IMR-90 (cell line): ENCODE data around the gene ZNF786. TPM values are rescaled to one million over a fixed set of nuclear protein-coding genes. Genes with fewer than 3 reads are reported as not detected.

Experiments
- ATAC-seq: fragments of 200-7000 bp; cut with Tn5 transposase; 2 replicates; pipeline ENCODE4 v1.9.1; 2020; ENCODE audit warnings: low read depth, mild to moderate bottlenecking, moderate library complexity
- BruUV-seq: library from RNA; stranded (reverse); fragments of 400-500 nt; replicated peaks from 2 replicates; lab custom pipeline; 2021; lab: Mats Ljungman, UMichigan
- CTCF ChIA-PET: fragments of 300-600 bp; formaldehyde crosslinking; extraction: SDS; loops from one replicate; lab custom pipeline; 2021; ENCODE audit warnings: antibody characterized with exemption; lab: Yijun Ruan, JAX
- POLR2A ChIA-PET: fragments of 300-600 bp; sonication (Branson Sonifier 250); formaldehyde crosslinking; loops from one replicate; lab custom pipeline; 2022; ENCODE audit warnings: antibody characterized with exemption; ENCODE audit not compliant: unreplicated experiment; lab: Charles Lee
- DNase-seq: peaks from one replicate; pipeline ENCODE4 v3.0.0; 2013
- H2AFZ ChIP-seq: replicated peaks from 2 replicates; pipeline ENCODE3; 2013; ENCODE audit warnings: low read length, mild to moderate bottlenecking; ENCODE audit not compliant: poor library complexity
- H2AK5ac ChIP-seq: 2 replicates; pipeline ENCODE4 v1.6.1; 2013; ENCODE audit warnings: low read depth, low read length, inconsistent platforms
- H2AK9ac ChIP-seq: replicated peaks from 2 replicates; pipeline ENCODE3; 2013; ENCODE audit warnings: mild to moderate bottlenecking, low read depth, low read length, moderate library complexity; ENCODE audit not compliant: poor library complexity
- H2BK120ac ChIP-seq: 2 replicates; pipeline ENCODE4 v1.6.1; 2013; ENCODE audit warnings: low read depth, low read length, inconsistent platforms
- H2BK15ac ChIP-seq: 3 replicates; pipeline ENCODE4 v1.6.1; 2013; ENCODE audit warnings: low read depth, low read length, inconsistent platforms
- H2BK20ac ChIP-seq: 2 replicates; pipeline ENCODE4 v1.6.1; 2013; ENCODE audit warnings: low read depth, mild to moderate bottlenecking, inconsistent platforms, low read length, moderate library complexity
- H2BK5ac ChIP-seq: 2 replicates; pipeline ENCODE4 v1.6.1; 2013; ENCODE audit warnings: mild to moderate bottlenecking, low read depth, low read length, inconsistent platforms; ENCODE audit not compliant: poor library complexity, severe bottlenecking
- H3K14ac ChIP-seq: replicated peaks from 2 replicates; pipeline ENCODE4 v1.6.1; 2013; ENCODE audit warnings: low read depth, low read length, inconsistent platforms
- H3K18ac ChIP-seq: 2 replicates; pipeline ENCODE4 v1.6.1; 2013; ENCODE audit warnings: low read depth, low read length, control low read depth
- H3K23ac ChIP-seq: 2 replicates; pipeline ENCODE4 v1.6.1; 2013; ENCODE audit warnings: low read depth, low read length, inconsistent platforms
- H3K27ac ChIP-seq: 2 replicates; pipeline ENCODE4 v1.5.1; 2013; ENCODE audit warnings: mild to moderate bottlenecking, control low read depth, low read length; ENCODE audit not compliant: insufficient read depth
- H3K27me3 ChIP-seq: 2 replicates; pipeline ENCODE4 v1.6.1; 2013; ENCODE audit warnings: low read length; ENCODE audit not compliant: control insufficient read depth, insufficient read depth
- H3K36me3 ChIP-seq: 2 replicates; pipeline ENCODE4 v1.6.1; 2013; ENCODE audit warnings: low read length, mixed read lengths; ENCODE audit not compliant: control insufficient read depth, insufficient read depth
- H3K4ac ChIP-seq: 2 replicates; pipeline ENCODE4 v1.6.1; 2013; ENCODE audit warnings: low read depth, low read length, inconsistent platforms
- H3K4me1 ChIP-seq: 2 replicates; pipeline ENCODE4 v1.6.1; 2013; ENCODE audit warnings: low read length, mixed read lengths; ENCODE audit not compliant: control insufficient read depth, insufficient read depth
- H3K4me2 ChIP-seq: 2 replicates; pipeline ENCODE4 v1.6.1; 2013; ENCODE audit warnings: low read depth, mild to moderate bottlenecking, control low read depth, low read length, moderate library complexity
- H3K4me3 ChIP-seq: 2 replicates; pipeline ENCODE4 v1.5.1; 2013; ENCODE audit warnings: low read depth, mild to moderate bottlenecking, control low read depth, low read length, moderate library complexity; ENCODE audit not compliant: insufficient read depth
- H3K56ac ChIP-seq: 2 replicates; pipeline ENCODE4 v1.6.1; 2013; ENCODE audit warnings: low read length, inconsistent platforms; ENCODE audit not compliant: insufficient read depth; ENCODE audit errors: extremely low read depth
- H3K79me1 ChIP-seq, 2 experiments: 2 replicates each; pipeline ENCODE4 v1.6.1; 2013; ENCODE audit warnings: low read length in 2 of 2, inconsistent platforms in 1 of 2, low read depth in 1 of 2
- H3K9ac ChIP-seq: 2 replicates; pipeline ENCODE4 v1.6.1; 2013; ENCODE audit warnings: low read depth, low read length, control low read depth
- H3K9me1 ChIP-seq: 2 replicates; pipeline ENCODE4 v1.6.1; 2013; ENCODE audit warnings: low read length, inconsistent platforms; ENCODE audit not compliant: insufficient read depth
- H3K9me3 ChIP-seq: 2 replicates; pipeline ENCODE4 v1.6.1; 2013; ENCODE audit warnings: low read length; ENCODE audit not compliant: control insufficient read depth, insufficient read depth
- H4K20me1 ChIP-seq: 2 replicates; pipeline ENCODE4 v1.6.1; 2013; ENCODE audit warnings: low read length, inconsistent platforms; ENCODE audit not compliant: insufficient read depth
- H4K5ac ChIP-seq: 2 replicates; pipeline ENCODE4 v1.6.1; 2013; ENCODE audit warnings: mild to moderate bottlenecking, low read depth, low read length, control low read depth
- H4K8ac ChIP-seq, 2 experiments: 2 replicates each; pipeline ENCODE4 v1.6.1; 2013; ENCODE audit warnings: low read depth in 2 of 2, low read length in 2 of 2, control low read depth in 1 of 2, inconsistent platforms in 1 of 2
- H4K91ac ChIP-seq: 2 replicates; pipeline ENCODE4 v1.6.1; 2013; ENCODE audit warnings: low read depth, low read length, inconsistent platforms; ENCODE audit not compliant: insufficient read depth
- BHLHE40 ChIP-seq: fragments of 150-350 bp; IDR thresholded peaks from 2 replicates; pipeline ENCODE4 v1.6.1; 2016; ENCODE audit warnings: mild to moderate bottlenecking, low read depth, low read length
- CEBPB ChIP-seq: IDR thresholded peaks from 2 replicates; pipeline ENCODE4 v1.6.1; 2012; ENCODE audit warnings: low read depth, low read length, improper control_type of control experiment
- CHD1 ChIP-seq: IDR thresholded peaks from 2 replicates; pipeline ENCODE4 v1.6.1; 2012; ENCODE audit warnings: low read depth, low read length, improper control_type of control experiment
- CTCF ChIP-seq: conservative IDR thresholded peaks from 2 replicates; pipeline ENCODE4 v1.5.1; 2012; ENCODE audit warnings: mild to moderate bottlenecking, low read depth, low read length, improper control_type of control experiment
- FOS ChIP-seq: fragments of 150-350 bp; IDR thresholded peaks from 2 replicates; pipeline ENCODE4 v1.6.1; 2016; ENCODE audit warnings: low read depth, low read length
- MAFK ChIP-seq: IDR thresholded peaks from 2 replicates; pipeline ENCODE4 v1.6.1; 2012; ENCODE audit warnings: low read depth, low read length, improper control_type of control experiment
- MAZ ChIP-seq: IDR thresholded peaks from 2 replicates; pipeline ENCODE4 v1.6.1; 2012; ENCODE audit warnings: low read depth, mild to moderate bottlenecking, low read length, improper control_type of control experiment, moderate library complexity, borderline replicate concordance
- MXI1 ChIP-seq: IDR thresholded peaks from 2 replicates; pipeline ENCODE4 v1.6.1; 2012; ENCODE audit warnings: low read depth, mild to moderate bottlenecking, low read length, moderate library complexity, borderline replicate concordance
- NFE2L2 ChIP-seq: fragments of 150-350 bp; IDR thresholded peaks from 2 replicates; pipeline ENCODE4 v1.6.1; 2016; ENCODE audit warnings: low read depth, mild to moderate bottlenecking, low read length
- POLR2A ChIP-seq: IDR thresholded peaks from 2 replicates; pipeline ENCODE4 v1.6.1; 2012; ENCODE audit warnings: mild to moderate bottlenecking, low read depth, low read length
- RAD21 ChIP-seq: IDR thresholded peaks from 2 replicates; pipeline ENCODE4 v1.6.1; 2012; ENCODE audit warnings: low read length, improper control_type of control experiment
- RCOR1 ChIP-seq: IDR thresholded peaks from 2 replicates; pipeline ENCODE4 v1.6.1; 2012; ENCODE audit warnings: mild to moderate bottlenecking, low read length, improper control_type of control experiment; ENCODE audit not compliant: insufficient replicate concordance
- RFX5 ChIP-seq: IDR thresholded peaks from 2 replicates; pipeline ENCODE4 v1.8.0; 2012; ENCODE audit warnings: low read depth, mild to moderate bottlenecking, low read length, moderate library complexity
- SMC3 ChIP-seq: fragments of 150-350 bp; IDR thresholded peaks from 2 replicates; pipeline ENCODE4 v1.6.1; 2016; ENCODE audit warnings: low read depth, mild to moderate bottlenecking, antibody characterized with exemption, low read length, moderate library complexity
- USF2 ChIP-seq: fragments of 150-350 bp; IDR thresholded peaks from 2 replicates; pipeline ENCODE4 v1.6.1; 2017; ENCODE audit warnings: mild to moderate bottlenecking, antibody characterized with exemption, low read length, low read depth
- WGBS, 2 experiments: methylation state at CpG; one replicate each; pipeline versions ENCODE4 v1.1.5 to v1.1.7; 2013; ENCODE audit warnings: missing lambda C conversion rate in 2 of 2; ENCODE audit not compliant: insufficient read length in 1 of 2; ENCODE audit errors: extremely low coverage in 2 of 2; 5-methylcytosine and 5-hydroxymethylcytosine counted together
- dilution Hi-C: fragments of 300-500 bp; cut with HindIII; formaldehyde crosslinking; loops from one replicate; pipeline ENCODE4 v1.14.3; 2018; ENCODE audit warnings: low sequenced_read_pairs; ENCODE audit not compliant: unreplicated experiment
- in situ Hi-C: fragments of 300-500 bp; cut with MboI; formaldehyde crosslinking; loops from 3 replicates; pipeline ENCODE4 v1.14.3; 2019; ENCODE audit warnings: low sequenced_read_pairs, inconsistent platforms, mixed read lengths
- intact Hi-C: fragments of 100-400 bp; cut with micrococcal nuclease; formaldehyde crosslinking; loops from 2 replicates; pipeline ENCODE4 v1.10.0; 2022
- polyA plus RNA-seq, 3 experiments: library from polyadenylated mRNA; depleted of rRNA; stranded (reverse); fragments of >200 nt; gene quantifications; 2 replicates each; pipeline ENCODE4 v1.2.3, GENCODE V29; 2012; ENCODE audit warnings: low replicate concordance in 1 of 3
- total RNA-seq: library from RNA; depleted of rRNA; stranded (reverse); fragments of >200 nt; gene quantifications from 2 replicates; pipeline ENCODE4 v1.2.3, GENCODE V29; 2012
- TF ChIP-seq, protein P1 (sequence below): fragments of 150-350 bp; IDR thresholded peaks from 2 replicates; pipeline ENCODE4 v1.6.1; 2016; ENCODE audit warnings: low read depth, mild to moderate bottlenecking, low read length, moderate library complexity, borderline replicate concordance

ZNF786 gene
- total and polyA plus RNA-seq, 2 of the 4 experiments (the other 2 are of a cell fraction): 2.8 to 7.3 TPM

- Histone ChIP-seq H2BK120ac (no peak overlapping the region), H4K5ac (no peak overlapping the region), H3K4me2 (no peak overlapping the region), H3K9me3 (no peaks in the 10 kb centered on the region), H2AFZ (peak overlapping the region; percentile 56), H3K56ac (no peak overlapping the region), H2BK15ac (no peak overlapping the region), H3K9ac (no peak overlapping the region), H3K36me3 (peaks cover 4% of the 10 kb centered on the region; the same call in 1 of the 2 replicates), H4K8ac (no peak overlapping the region), H3K18ac (no peak overlapping the region), H3K27ac (no peak overlapping the region), H3K4ac (no peak overlapping the region), H4K91ac (no peak overlapping the region), H3K9me1 (no peaks in the 10 kb centered on the region), H2AK9ac (no peak overlapping the region), H3K4me3 (no peak overlapping the region), H3K14ac (no peak overlapping the region), H2AK5ac (no peak overlapping the region), H3K79me1 (no peaks in the 10 kb centered on the region), H3K27me3 (no peaks in the 10 kb centered on the region), H2BK20ac (no peak overlapping the region), H3K4me1 (no peaks in the 10 kb centered on the region), H3K23ac (no peak overlapping the region), H2BK5ac (no peak overlapping the region), H4K20me1 (no peaks in the 10 kb centered on the region)
- ATAC-seq (no peak), DNase-seq (no peak)
- POLR2A ChIA-PET: no interaction called here
- in situ Hi-C loops (no loop called here), intact Hi-C loops (no loop called here), dilution Hi-C loops (no loop called here)
- TF ChIP-seq CEBPB: no peak
- no peak for TF ChIP-seq RCOR1
- no peak for TF ChIP-seq CTCF
- no peak for TF ChIP-seq RAD21
- TF ChIP-seq MAFK: no peak
- TF ChIP-seq MAZ: no peak
- TF ChIP-seq MXI1: no peak
- no peak for TF ChIP-seq SMC3
- no peak for TF ChIP-seq RFX5
- no peak for TF ChIP-seq USF2
- TF ChIP-seq FOS: no peak
- no peak for TF ChIP-seq POLR2A
- TF ChIP-seq BHLHE40: no peak
- TF ChIP-seq CHD1: no peak
- TF ChIP-seq NFE2L2: no peak
- TF ChIP-seq, protein P1, sequence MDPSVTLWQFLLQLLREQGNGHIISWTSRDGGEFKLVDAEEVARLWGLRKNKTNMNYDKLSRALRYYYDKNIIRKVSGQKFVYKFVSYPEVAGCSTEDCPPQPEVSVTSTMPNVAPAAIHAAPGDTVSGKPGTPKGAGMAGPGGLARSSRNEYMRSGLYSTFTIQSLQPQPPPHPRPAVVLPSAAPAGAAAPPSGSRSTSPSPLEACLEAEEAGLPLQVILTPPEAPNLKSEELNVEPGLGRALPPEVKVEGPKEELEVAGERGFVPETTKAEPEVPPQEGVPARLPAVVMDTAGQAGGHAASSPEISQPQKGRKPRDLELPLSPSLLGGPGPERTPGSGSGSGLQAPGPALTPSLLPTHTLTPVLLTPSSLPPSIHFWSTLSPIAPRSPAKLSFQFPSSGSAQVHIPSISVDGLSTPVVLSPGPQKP: no peak
- no TSS peak for BruUV-seq
- CTCF ChIA-PET: no interaction called here
- WGBS, 2 experiments: 89% methylated on average over 18 of the region's 25 CpGs; no CpG with 5 or more reads in 1 of the 2 experiments
Observed at GRCh38 chr7:149104749-149105148, 14.2 kb upstream of the ZNF786 start.
